ENCODE measurements around the gene LRMDA. TPM values are rescaled to one million over a fixed set of nuclear protein-coding genes. Genes with fewer than 3 reads are reported as not detected.

Gene LRMDA
- total RNA-seq, 4 donors from 2014 or later: 1.4 to 23.1 (median 3.6) TPM

- Histone ChIP-seq H3K36me3 (no peaks in the 10 kb centered on the region), H3K27me3 (no peaks in the 10 kb centered on the region), H3K9me3 (no peaks in the 10 kb centered on the region), H3K27ac (no peak overlapping the region), H3K4me1 (peaks cover 0 to 6% (median 0%) of the 10 kb centered on the region in 4 donors), H3K4me3 (no peak overlapping the region)
- no peak for TF ChIP-seq POLR2A (IDR thresholded peaks at IDR 0.05)
- TF ChIP-seq CTCF (IDR thresholded peaks at IDR 0.05): no peak
- DNase-seq: no peak
These were observed 680.0 kb downstream of the LRMDA start for GRCh38 chr10:76111404-76111803.

GRCh38 chr10:76111986-76112825 is 680.8 kb downstream of the LRMDA start:
- no peaks in the 10 kb centered on the region for H3K9me3 ChIP-seq
- H3K36me3 ChIP-seq: no peaks in the 10 kb centered on the region
- no peak overlapping the region for H3K4me3 ChIP-seq
- no peak overlapping the region for H3K27ac ChIP-seq
- DNase-seq: no peak
- H3K4me1 ChIP-seq: peaks cover 0 to 6% (median 0%) of the 10 kb centered on the region in 4 donors
- TF ChIP-seq POLR2A (IDR thresholded peaks at IDR 0.05): no peak
- no peak for TF ChIP-seq CTCF (IDR thresholded peaks at IDR 0.05)
- no peaks in the 10 kb centered on the region for H3K27me3 ChIP-seq

- H3K4me1 ChIP-seq: peaks cover 0 to 6% (median 0%) of the 10 kb centered on the region in 4 donors
- no peak overlapping the region for H3K27ac ChIP-seq
- TF ChIP-seq CTCF (IDR thresholded peaks at IDR 0.05) (no peak), POLR2A (IDR thresholded peaks at IDR 0.05) (no peak)
- no peaks in the 10 kb centered on the region for H3K27me3 ChIP-seq
- no peak overlapping the region for H3K4me3 ChIP-seq
- H3K36me3 ChIP-seq: no peaks in the 10 kb centered on the region
- H3K9me3 ChIP-seq: no peaks in the 10 kb centered on the region
- DNase-seq: no peak
These were observed 681.4 kb downstream of the LRMDA start for GRCh38 chr10:76112826-76113150.

- Histone ChIP-seq H3K4me1 (peaks cover 0 to 6% (median 0%) of the 10 kb centered on the region in 4 donors), H3K9me3 (no peaks in the 10 kb centered on the region), H3K4me3 (no peak overlapping the region), H3K27ac (no peak overlapping the region), H3K36me3 (no peaks in the 10 kb centered on the region), H3K27me3 (no peaks in the 10 kb centered on the region)
- TF ChIP-seq CTCF (IDR thresholded peaks at IDR 0.05) (no peak), POLR2A (IDR thresholded peaks at IDR 0.05) (no peak)
- no peak for DNase-seq
These were observed 682.5 kb downstream of the LRMDA start for GRCh38 chr10:76113952-76114351.

GRCh38 chr10:76114581-76115001 is 683.2 kb downstream of the LRMDA start:
- Histone ChIP-seq H3K4me3 (no peak overlapping the region), H3K36me3 (no peaks in the 10 kb centered on the region), H3K4me1 (peaks cover 0 to 6% (median 0%) of the 10 kb centered on the region in 4 donors), H3K9me3 (no peaks in the 10 kb centered on the region), H3K27me3 (no peaks in the 10 kb centered on the region), H3K27ac (no peak overlapping the region)
- TF ChIP-seq CTCF (IDR thresholded peaks at IDR 0.05) (no peak), POLR2A (IDR thresholded peaks at IDR 0.05) (no peak)
- DNase-seq: no peak
